BJ (cell line): ENCODE results near the gene RHOU. TPM values are rescaled to one million over a fixed set of nuclear protein-coding genes. Genes with fewer than 3 reads are reported as not detected.

Experiments used
- CTCF ChIA-PET: fragments of 350-600 bp; formaldehyde crosslinking; extraction: SDS; loops from one replicate; lab custom pipeline; 2021; ENCODE audit warnings: antibody characterized with exemption, inconsistent platforms; lab: Yijun Ruan, JAX
- POLR2A ChIA-PET: fragments of 300-600 bp; sonication (Branson Sonifier 250); formaldehyde crosslinking; extraction: SDS; loops from one replicate; lab custom pipeline; 2021; ENCODE audit warnings: antibody characterized with exemption; lab: Charles Lee
- DNase-seq: peaks from one replicate; pipeline ENCODE4 v3.0.0-alpha.2; 2011; ENCODE audit warnings: low read depth
- H3K27me3 ChIP-seq: 2 replicates; pipeline ENCODE4 v1.6.0; 2011; ENCODE audit warnings: low read length; ENCODE audit not compliant: control insufficient read depth, insufficient read depth
- H3K36me3 ChIP-seq: 2 replicates; pipeline ENCODE4 v1.5.1; 2011; ENCODE audit warnings: low read length; ENCODE audit not compliant: control insufficient read depth, insufficient read depth
- H3K4me3 ChIP-seq: 2 replicates; pipeline ENCODE4 v1.5.1; 2011; ENCODE audit warnings: low read depth, mild to moderate bottlenecking, control low read depth, low read length
- polyA plus RNA-seq: library from polyadenylated mRNA; depleted of rRNA; stranded (reverse); fragments of >200 nt; gene quantifications from 2 replicates; pipeline ENCODE4 v1.2.3, GENCODE V29; 2011
- TF ChIP-seq, protein P1 (sequence below): IDR thresholded peaks from 2 replicates; pipeline ENCODE4 v1.5.1; 2011; ENCODE audit warnings: low read depth, mild to moderate bottlenecking, control low read depth, inconsistent platforms, low read length, moderate library complexity; ENCODE audit not compliant: insufficient read depth

The RHOU gene
- polyA plus RNA-seq, 1 experiment, result 0.42 TPM

- no peak for DNase-seq
- ChIA-PET CTCF (no interaction called here), POLR2A (no interaction called here)
- H3K36me3 ChIP-seq, result no peaks in the 10 kb centered on the region
- no peaks in the 10 kb centered on the region for H3K27me3 ChIP-seq
- H3K4me3 ChIP-seq, result no peak overlapping the region
- TF ChIP-seq, protein P1, sequence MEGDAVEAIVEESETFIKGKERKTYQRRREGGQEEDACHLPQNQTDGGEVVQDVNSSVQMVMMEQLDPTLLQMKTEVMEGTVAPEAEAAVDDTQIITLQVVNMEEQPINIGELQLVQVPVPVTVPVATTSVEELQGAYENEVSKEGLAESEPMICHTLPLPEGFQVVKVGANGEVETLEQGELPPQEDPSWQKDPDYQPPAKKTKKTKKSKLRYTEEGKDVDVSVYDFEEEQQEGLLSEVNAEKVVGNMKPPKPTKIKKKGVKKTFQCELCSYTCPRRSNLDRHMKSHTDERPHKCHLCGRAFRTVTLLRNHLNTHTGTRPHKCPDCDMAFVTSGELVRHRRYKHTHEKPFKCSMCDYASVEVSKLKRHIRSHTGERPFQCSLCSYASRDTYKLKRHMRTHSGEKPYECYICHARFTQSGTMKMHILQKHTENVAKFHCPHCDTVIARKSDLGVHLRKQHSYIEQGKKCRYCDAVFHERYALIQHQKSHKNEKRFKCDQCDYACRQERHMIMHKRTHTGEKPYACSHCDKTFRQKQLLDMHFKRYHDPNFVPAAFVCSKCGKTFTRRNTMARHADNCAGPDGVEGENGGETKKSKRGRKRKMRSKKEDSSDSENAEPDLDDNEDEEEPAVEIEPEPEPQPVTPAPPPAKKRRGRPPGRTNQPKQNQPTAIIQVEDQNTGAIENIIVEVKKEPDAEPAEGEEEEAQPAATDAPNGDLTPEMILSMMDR, result no peak
Measured at GRCh38 chr1:228706305-228706704, 29.0 kb upstream of the RHOU start.

DNA sequence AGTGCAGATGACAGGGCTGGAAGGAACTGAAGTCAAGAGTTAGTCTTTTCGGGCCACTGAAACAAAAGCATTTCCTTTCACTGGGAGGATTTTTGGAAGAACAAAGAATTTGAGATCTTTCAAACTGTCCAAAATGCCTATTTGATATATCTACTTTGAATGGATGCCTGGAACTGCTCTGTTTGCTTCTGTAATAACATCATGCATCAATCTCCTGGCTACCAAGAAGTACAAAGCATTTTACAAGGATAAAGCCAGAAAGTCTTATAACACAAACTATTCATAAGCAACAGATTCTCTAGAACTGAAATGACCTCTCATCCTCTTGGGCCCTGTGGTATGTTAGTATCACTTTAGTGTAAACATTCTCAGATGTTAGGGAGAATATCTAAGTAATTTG is 18.2 kb upstream of the RHOU start:
- Histone ChIP-seq H3K36me3 (no peaks in the 10 kb centered on the region), H3K4me3 (no peak overlapping the region), H3K27me3 (no peaks in the 10 kb centered on the region)
- TF ChIP-seq, protein P1, result no peak
- POLR2A ChIA-PET, result no interaction called here
- no peak for DNase-seq
- CTCF ChIA-PET, result no interaction called here

GRCh38 chr1:228721407-228721806 is 13.9 kb upstream of the RHOU start:
- H3K27me3 ChIP-seq, result no peaks in the 10 kb centered on the region
- ChIA-PET POLR2A (no interaction called here), CTCF (no interaction called here)
- H3K4me3 ChIP-seq, result no peak overlapping the region
- H3K36me3 ChIP-seq, result no peaks in the 10 kb centered on the region
- TF ChIP-seq, protein P1, result no peak
- no peak for DNase-seq

DNA sequence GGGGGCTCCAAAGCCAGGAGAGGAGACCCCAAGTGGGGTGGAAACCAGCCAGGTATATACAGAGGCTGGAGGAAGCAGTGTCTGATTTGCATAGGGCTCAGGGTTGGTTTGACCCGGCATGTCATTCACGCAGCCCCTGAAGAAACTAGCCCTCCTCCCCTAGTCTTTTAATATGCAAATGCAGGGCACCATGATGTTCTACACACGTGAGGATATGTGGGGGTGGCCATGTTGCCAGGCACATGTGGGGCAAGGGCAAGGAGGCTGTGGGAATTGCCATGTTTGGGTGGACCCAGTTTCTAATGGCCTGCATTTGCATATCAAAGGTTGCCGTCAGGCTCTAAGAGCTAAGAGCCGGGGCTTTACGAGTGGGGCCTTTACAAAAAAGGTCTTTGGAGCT is 12.0 kb upstream of the RHOU start:
- Histone ChIP-seq H3K4me3 (no peak overlapping the region), H3K27me3 (no peaks in the 10 kb centered on the region), H3K36me3 (no peaks in the 10 kb centered on the region)
- TF ChIP-seq, protein P1, result no peak
- DNase-seq, result no peak
- ChIA-PET CTCF (no interaction called here), POLR2A (no interaction called here)

GRCh38 chr1:228723921-228724320 is 11.4 kb upstream of the RHOU start:
- Histone ChIP-seq H3K4me3 (no peak overlapping the region), H3K27me3 (no peaks in the 10 kb centered on the region), H3K36me3 (no peaks in the 10 kb centered on the region)
- CTCF ChIA-PET, result no interaction called here
- DNase-seq, result no peak
- POLR2A ChIA-PET, result no interaction called here
- TF ChIP-seq, protein P1, result no peak
